ENCODE results near the gene ABCG8. TPM values are rescaled to one million over a fixed set of nuclear protein-coding genes. Genes with fewer than 3 reads are reported as not detected.
"Not testable (repeated sequence)": the region's sequence is repeated elsewhere in the genome, so short reads cannot be mapped to it uniquely, and the experiment has no call there.

ABCG8 gene
- polyA plus RNA-seq, 3 donors, result 0.75 to 1.2 (median 0.79) TPM

GRCh38 chr2:43905371-43905803 lies 66.6 kb downstream of the ABCG8 start:
- DNase-seq (ENCODE audit: low read depth in 3 of 3, low spot score in 2 of 3), result no peak

GRCh38 chr2:43905871-43906270 lies 67.1 kb downstream of the ABCG8 start:
- no peak for DNase-seq (ENCODE audit: low read depth in 3 of 3, low spot score in 2 of 3)

DNA sequence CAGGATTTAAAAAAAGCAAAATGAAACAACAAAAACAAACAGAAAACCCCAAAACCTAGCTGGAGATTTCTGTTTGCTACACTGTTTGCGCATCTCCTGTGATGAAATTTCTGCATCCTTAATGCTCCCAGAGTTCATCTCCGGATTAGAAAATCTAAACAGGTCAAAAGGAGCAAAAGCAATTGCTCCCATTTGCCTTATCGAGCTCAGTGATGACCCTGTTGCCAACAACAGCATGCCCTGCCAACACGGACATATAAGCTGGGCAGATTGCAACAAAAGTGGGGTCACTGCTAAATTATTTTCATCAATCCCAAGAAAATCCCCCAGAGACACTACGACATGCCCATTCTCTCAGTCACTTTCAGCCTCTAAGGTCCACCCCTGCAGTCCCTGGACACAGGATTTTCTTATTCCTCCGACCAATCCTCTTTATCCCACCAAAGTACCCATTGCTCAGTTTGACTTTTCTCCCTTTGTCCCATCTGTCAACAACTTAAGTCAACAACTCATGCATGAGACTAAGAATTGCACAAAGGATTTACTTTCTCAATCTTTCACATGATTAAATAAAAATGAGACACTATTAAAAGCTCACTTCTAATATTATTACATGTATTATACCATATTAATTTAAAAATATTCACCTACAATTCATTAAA lies 67.8 kb downstream of the ABCG8 start:
- no peak for DNase-seq (ENCODE audit: low read depth in 3 of 3, low spot score in 2 of 3)

DNA sequence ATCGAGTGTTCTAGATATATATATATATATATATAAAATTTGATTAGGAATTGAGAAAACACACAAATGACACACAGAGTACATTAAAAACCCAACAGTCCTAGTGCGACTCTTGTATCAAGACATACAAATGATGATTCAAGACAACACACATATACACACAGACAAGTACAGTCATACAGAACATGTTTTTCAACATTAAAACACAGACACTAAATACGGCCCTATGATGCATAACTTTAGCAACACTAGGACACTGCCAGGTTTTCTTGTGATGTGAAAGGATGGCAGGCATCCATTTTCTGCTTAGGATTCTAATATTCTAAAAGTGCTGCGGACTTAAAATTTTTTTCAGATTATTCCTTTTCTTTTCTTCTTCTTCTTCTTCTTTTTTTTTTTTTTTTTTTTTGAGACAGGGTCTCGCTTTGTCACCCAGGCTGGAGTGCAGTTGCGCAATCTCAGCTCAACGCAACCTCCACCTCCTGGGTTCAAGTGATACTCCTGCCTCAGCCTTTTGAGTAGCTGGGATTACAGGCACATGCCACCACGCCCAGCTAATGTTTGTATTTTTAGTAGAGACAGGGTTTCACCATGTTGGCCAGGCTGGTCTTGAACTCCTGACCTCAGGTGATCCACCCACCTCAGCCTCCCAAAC lies 72.5 kb downstream of the ABCG8 start:
- not testable (repeated sequence) for DNase-seq (ENCODE audit: low read depth in 3 of 3, low spot score in 2 of 3)

GRCh38 chr2:43924463-43924862 lies 85.7 kb downstream of the ABCG8 start:
- DNase-seq (ENCODE audit: low read depth in 3 of 3, low spot score in 2 of 3), result no peak

GRCh38 chr2:43925431-43925830 lies 86.7 kb downstream of the ABCG8 start:
- no peak for DNase-seq (ENCODE audit: low read depth in 3 of 3, low spot score in 2 of 3)

- DNase-seq (ENCODE audit: low read depth in 3 of 3, low spot score in 2 of 3), result no peak
Measured at GRCh38 chr2:43927442-43927841, 88.7 kb downstream of the ABCG8 start.

GRCh38 chr2:43931293-43931692 lies 92.5 kb downstream of the ABCG8 start:
- DNase-seq (ENCODE audit: low read depth in 3 of 3, low spot score in 2 of 3), result no peak

Other genes with a start within 250 kb of the ABCG8 start
- gene THADA, start 242.9 kb upstream of the ABCG8 start, polyA plus RNA-seq (ENCODE audit: insufficient read length in 3 of 3), result 10 to 100 TPM; 33.6 to 35.1 (median 34.5) TPM
- 10 to 100 TPM; 18.9 to 29.2 (median 20.1) TPM for gene PLEKHH2, start 201.7 kb upstream of the ABCG8 start, polyA plus RNA-seq (ENCODE audit: insufficient read length in 3 of 3)
- 1 to 10 TPM; 2.8 to 5.2 (median 4.8) TPM for gene C1GALT1C1L, start 162.5 kb upstream of the ABCG8 start, polyA plus RNA-seq (ENCODE audit: insufficient read length in 3 of 3)
- 10 to 100 TPM; 77.1 to 99.1 (median 84.2) TPM for gene DYNC2LI1, start 64.9 kb upstream of the ABCG8 start, polyA plus RNA-seq (ENCODE audit: insufficient read length in 3 of 3)
- under 1 TPM; 0.31 to 0.55 (median 0.50) TPM for gene ABCG5, start 132 bp upstream of the ABCG8 start, polyA plus RNA-seq (ENCODE audit: insufficient read length in 3 of 3)
- gene LRPPRC, start 157.0 kb downstream of the ABCG8 start, polyA plus RNA-seq (ENCODE audit: insufficient read length in 3 of 3), result 100 to 1,000 TPM; 114 to 131 (median 115) TPM